NCI-H226 (cell line): ENCODE data around the gene RNF150.

ENCODE experiments used
- DNase-seq: peaks from one replicate; pipeline ENCODE4 v3.0.0-alpha.2; 2015

RNF150 gene

DNA sequence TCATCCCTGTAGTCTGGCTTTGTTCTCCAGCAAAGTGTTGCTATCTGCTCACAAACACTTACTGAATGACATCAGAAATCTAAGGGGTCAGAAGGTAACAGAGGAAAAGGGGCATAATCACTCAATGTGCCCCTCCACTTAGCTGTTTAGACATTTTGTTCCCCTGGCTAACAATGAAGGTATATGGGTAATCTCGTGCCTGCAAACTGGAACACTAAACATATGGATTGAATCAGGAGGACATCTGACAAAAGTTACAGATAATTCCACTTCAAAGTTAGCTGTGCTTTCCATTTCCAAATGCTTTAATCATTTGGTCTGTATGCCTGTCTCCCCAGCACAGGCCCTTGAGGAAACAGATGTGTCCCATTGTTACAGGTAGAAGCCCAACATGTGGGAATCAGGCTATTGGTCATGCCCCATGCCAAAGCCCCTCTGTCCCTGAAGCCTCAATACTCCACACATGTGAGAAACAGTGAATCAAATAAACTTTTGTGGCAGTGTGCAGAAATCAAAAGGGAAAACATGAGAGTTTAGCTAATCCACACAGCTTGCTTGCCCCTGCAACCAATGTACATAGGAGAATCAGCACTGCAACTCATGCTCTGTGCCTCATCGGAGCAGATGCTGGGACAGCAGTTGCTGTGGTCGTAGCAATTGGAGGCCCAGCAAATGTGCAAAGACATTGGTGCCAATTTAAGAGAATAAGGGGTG, 111.7 kb downstream of the RNF150 start:
- DNase-seq, result no peak

GRCh38 chr4:141020801-141021261, 112.4 kb downstream of the RNF150 start:
- DNase-seq, result no peak

DNA sequence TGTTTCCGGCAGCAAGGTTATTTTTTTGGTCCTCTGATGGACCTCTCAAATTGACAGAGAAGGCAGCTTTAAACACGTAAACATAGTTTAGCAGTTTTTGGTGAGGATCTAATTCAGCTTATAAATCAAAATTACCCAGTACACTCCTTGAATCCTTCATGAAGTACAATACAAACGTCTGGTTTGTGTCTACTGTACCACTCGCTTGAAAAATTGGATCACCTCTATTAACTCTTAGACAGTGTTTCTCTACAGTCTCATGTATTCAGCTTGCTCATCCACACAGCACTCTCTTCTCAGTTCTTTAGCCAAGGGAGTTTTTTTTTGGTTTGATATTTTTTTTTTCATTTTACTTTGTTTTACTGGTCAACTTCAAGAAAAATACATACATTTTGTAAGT, 113.5 kb downstream of the RNF150 start:
- DNase-seq, result no peak

- no peak for DNase-seq
Measured at GRCh38 chr4:141016117-141016798, 117.0 kb downstream of the RNF150 start.

DNA sequence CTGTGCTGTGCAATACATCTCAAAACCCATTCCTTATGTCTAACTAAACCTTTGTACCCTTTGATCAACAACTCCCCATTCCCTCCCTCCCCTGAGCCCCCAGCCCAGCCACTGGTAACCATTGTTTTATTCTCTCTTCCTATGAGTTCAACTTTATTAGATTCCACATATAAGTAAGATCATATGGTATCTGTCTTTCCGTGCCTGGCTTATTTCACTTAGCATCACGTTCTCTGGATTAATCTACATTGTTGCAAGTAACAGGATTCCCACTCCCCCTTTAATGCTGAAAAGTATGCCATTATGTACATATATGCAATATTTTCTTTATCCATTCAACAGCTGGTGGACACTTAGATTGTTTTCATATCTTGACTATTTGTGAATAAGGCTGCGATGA, 119.4 kb downstream of the RNF150 start:
- DNase-seq, result no peak

DNA sequence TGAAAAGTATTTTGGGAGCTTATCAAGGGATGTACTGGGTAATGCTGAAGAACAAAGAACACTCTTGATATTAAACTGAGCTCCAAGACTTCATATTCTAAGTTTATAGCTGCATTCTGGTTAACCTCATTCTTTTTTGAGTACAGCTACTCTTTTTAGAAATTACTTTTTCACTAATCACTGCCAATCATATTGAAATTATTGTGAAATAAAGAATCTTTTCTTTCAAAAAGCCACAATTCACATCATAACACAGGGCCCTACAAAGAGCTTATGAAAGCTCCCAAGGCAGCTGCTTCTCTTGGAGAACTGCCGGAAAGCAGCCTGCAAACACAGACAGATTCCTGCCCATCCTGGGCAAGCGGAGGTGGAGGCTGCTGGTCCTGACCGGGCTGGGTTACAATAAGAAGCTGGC, 121.4 kb downstream of the RNF150 start:
- no peak for DNase-seq

DNA sequence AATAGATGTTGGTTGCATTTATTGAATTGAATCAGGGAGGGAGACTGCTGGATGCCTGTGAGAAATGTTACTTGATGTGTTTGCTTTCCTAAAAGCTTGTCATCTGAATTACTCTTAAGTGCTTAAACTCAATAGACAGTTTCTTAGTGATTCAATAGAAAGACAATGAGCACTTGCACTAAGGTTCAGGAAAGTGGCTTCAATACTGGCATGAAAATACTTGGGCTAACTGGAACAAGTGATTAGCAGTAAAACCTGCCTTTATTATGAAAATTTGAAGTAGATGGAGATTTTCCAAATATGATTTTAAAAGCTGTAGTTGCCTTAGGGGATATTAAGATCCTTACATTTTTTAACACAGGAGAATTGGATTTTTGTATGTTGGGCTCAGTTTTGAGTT, 123.3 kb downstream of the RNF150 start:
- DNase-seq, result no peak

GRCh38 chr4:141009129-141009528, 124.1 kb downstream of the RNF150 start:
- no peak for DNase-seq

DNA sequence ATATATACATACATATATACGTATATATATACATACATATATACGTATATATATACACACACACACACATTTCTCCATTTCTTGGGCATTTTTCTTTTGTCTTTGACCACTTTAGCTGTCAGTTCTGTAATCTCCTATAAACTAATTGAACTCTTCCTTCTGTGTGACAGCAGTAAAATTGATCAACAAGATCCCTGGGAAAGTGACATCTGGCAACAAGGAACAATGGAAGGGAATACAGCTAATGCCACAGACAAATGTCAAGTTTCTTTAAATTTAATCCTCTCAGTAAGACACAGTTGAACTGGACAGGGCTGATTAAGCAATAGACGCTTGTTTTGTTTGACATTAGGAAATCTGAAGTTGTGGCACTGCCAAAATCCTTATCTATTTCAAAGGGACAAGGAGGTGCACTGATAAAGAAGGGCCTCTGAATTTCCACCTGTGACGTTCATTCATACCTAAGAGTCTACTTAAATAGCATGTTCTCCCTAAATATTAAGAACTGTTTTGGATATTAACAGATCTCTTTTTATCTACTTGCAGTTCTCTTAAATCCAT, 126.9 kb downstream of the RNF150 start:
- no peak for DNase-seq

DNA sequence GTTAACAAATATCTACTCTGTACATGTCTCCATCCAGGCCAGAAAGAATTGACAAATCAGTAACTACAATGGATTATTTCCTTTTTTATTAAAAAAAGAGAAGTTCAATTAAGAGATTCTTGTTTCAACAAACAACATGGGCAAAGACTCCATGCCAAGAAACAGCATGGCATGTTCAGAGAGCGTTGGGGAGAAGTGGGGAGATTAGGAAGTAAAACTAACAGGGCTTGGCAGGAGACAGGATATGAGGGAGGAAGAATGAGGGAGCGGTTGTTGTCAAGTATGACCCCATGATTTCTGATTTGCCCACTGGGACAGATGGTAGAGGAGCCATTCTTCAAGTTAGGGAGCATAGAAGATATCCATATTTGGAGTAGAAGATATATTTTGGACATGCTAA, 128.4 kb downstream of the RNF150 start:
- no peak for DNase-seq

GRCh38 chr4:141003193-141003592, 130.1 kb downstream of the RNF150 start:
- DNase-seq, result no peak

DNA sequence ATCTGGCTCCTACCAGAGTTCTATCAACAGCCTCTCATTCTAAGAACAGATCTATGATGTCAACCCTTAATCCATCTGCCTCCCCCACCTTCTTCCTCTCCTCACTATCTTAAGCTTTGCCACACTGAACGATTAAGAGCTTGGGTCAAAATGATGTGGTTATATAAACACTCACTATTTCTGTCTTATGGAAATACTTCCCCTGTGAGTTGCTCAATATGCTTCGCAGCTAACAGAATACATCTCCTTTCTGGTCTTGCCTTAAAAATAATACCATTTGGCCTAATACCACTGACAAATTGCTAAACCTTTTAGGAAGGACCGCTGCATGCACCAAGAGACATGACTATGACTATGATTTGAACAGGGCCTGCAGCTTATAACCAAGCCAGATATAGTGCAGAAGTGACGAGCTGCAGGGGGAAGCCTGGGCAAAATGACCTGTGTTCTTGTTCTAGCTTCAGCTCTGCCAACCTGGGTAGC, 130.9 kb downstream of the RNF150 start:
- DNase-seq, result peak; percentile 69

- DNase-seq, result peak; percentile 2
Measured at GRCh38 chr4:140996766-140997165, 136.5 kb downstream of the RNF150 start.

DNA sequence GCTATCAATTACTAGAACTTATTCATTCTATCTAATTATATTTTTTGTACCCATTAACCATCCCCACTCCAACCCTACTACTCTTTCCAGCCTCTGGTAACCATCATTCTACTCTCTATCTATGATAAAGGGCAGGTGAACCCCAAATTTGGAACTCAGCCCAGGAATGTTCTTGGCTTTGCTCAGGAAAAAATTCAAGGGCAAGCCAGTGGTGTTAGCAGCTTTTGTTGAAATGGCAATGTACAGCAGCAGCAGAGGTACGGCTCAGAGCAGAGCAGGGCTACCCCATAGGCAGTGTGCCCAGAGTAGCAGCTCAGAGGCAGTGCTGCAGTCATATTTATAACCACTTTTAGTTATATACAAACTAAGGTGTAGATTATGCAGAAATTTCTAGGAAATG, 138.2 kb downstream of the RNF150 start:
- peak; percentile 5 for DNase-seq

- no peak for DNase-seq
Measured at GRCh38 chr4:140994015-140994414, 139.3 kb downstream of the RNF150 start.

DNA sequence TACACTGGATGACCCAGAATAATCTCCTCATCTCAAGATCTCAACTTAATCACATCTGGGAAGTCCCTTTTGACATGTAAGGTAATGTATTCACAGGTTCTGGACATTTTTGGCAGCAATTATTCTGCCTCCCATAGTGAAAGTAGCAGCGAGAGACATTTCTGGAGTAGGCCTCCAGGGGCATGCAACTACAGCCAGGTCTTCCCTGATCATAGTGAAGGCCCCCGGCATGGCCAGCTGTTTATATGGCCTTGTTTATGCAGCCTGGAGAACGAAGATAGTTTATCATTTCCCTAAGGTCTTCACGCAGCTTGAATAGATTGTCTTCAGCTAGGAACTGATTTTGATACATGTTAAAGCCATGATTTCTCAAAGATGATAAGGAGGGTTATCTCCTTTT, 139.9 kb downstream of the RNF150 start:
- no peak for DNase-seq

DNA sequence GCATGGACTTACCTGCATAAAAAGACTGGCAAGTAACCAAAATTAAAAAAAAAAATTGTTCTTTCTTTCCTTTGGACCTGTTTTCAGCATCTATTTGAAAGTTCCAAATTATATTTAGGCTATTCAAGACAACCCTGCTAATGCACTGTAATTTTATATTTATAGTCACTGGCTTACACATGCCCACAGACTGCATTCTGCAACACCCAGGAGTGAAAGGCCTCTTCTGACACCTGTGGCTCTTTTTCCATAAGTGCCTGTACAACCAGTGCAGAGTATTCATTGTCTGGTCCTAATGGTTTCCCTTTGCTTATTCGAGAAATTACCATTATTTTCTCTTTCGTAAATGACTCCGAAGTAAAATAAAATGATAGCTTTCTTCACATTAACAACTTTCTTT, 143.3 kb downstream of the RNF150 start:
- no peak for DNase-seq

GRCh38 chr4:140986045-140986444, 147.2 kb downstream of the RNF150 start:
- no peak for DNase-seq

DNA sequence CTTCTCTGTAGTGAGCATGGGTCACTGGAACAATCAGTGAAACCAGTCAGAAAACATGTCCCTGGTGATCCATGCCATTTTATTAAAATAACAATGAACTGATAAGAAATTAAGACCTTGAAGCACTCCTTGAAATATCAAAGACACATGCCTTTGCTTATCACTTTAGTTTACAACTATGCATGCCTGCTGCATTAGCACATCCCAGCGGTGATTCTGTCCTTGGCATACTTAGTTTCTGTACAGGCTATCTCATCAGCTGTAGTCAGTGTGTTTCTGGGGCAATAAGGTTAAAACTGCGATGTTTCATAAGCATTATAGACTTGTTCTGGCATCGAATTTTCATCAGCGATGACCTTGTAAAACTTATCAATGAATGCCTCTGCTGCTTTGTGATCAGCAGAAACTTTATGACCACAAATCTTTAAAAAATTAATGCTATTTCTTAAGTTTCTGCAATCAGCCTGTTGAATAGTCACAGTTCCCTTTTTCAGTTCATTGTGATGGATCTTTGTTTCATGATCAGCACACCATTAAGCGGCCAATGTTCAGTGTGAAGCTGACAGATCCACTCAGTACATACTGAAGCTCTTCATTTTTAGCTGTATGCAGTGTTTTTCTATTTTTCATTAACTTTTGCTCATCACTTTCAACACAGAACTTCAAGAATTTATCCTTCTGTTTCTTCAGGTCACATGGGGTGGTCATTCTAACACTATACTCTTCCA, 150.5 kb downstream of the RNF150 start:
- peak; percentile 20 for DNase-seq

- no peak for DNase-seq
Measured at GRCh38 chr4:140980426-140981200, 152.7 kb downstream of the RNF150 start.

DNA sequence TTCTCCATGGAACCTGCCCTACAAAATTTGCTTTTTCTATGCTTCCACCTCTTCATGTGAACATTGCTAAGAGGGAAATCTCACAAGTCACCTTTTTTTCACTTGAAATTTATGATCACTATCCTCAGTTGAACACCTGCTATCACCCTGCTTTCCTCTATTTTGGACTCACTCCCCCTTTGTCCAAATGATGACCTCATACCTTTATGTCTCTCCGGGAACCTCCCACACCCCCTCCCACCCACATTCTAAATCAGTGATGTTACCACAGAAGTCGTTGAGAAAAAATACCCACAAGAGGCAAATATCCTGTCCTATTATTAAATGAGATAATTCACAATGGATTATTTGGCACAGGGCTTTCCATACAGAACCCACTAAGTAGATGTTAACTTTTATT, 156.5 kb downstream of the RNF150 start:
- DNase-seq, result peak; percentile 13

DNA sequence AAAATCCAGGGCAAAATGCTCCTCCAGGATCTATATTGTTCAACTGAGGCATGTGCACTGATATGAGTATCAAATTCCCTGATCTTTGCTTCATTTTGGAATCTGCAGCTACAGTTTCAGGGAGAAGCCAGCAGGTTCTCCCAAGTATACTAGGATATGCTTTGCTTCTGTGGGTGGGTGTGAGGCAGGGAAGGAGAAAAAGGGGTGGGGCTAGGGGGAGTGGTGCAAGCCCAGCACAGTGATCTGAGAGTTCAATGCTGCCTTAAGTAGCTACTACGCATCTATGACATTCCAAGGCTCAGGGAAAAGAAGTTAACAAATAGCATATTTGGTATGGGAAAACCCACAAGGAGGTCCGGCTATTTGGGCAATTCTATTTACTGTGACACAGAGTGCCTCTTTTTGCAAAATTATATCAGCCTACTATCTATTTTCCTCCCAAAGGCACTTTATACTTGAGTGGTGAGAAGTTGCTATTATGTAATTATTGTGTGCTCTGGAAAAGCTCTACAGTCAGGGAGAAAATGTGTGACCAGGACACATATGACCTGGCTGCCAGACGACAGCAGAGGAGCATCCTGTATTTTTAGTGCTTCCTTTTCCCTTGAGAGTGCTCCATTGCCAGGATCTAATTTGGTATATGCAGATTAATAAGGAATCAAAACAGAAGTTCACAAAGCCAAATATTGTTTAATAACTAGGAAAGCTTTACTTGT, 162.0 kb downstream of the RNF150 start:
- DNase-seq, result no peak
